Measurements from ENCODE around the gene GNE. TPM values are rescaled to one million over a fixed set of nuclear protein-coding genes. Genes with fewer than 3 reads are reported as not detected.
"Not testable (repeated sequence)": the region's sequence is repeated elsewhere in the genome, so short reads cannot be mapped to it uniquely, and the experiment has no call there.

Gene GNE, protein sequence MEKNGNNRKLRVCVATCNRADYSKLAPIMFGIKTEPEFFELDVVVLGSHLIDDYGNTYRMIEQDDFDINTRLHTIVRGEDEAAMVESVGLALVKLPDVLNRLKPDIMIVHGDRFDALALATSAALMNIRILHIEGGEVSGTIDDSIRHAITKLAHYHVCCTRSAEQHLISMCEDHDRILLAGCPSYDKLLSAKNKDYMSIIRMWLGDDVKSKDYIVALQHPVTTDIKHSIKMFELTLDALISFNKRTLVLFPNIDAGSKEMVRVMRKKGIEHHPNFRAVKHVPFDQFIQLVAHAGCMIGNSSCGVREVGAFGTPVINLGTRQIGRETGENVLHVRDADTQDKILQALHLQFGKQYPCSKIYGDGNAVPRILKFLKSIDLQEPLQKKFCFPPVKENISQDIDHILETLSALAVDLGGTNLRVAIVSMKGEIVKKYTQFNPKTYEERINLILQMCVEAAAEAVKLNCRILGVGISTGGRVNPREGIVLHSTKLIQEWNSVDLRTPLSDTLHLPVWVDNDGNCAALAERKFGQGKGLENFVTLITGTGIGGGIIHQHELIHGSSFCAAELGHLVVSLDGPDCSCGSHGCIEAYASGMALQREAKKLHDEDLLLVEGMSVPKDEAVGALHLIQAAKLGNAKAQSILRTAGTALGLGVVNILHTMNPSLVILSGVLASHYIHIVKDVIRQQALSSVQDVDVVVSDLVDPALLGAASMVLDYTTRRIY
- 13.2 and 15.8 TPM in 2 replicates for total RNA-seq

DNA sequence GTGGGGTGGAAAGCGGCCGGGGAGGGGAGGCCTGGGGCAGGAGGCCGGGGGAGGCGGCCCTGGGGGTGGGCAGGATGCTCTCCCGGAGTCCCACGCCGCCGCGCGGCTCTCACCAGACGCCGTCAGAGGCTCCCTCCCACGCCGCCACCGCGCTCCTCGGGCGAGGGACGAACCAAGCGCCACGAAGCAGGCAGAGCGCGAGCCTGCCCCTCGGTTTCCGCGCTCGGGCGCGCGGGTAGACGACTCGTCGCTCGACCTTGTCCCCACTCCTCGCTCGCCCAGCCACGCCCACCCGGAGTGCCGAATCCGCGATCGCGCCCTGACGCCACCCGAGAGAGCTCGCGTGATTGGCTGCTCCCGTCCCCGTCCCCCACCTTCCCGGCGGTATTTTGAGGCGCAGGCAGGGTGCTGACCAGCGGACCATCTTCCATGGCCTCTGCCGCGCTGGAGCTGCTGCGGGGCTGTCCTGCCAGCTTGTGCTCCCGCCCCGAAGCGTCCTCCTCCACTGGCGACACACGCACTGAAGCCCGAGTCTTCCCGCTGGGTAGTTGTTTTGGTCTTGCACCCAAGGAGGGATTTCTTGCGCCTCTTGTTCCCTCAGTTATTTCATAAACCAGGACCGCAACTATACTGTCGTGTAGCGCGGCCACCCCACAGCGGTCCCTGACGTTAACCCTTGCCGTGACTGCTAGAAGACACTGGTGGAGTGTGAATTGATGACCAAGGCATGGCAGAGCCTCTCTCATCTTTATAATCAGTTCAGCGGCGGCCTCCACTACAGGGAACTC, at the start of gene GNE:
Gene GNE (minus strand): TSS at position 241 of the 788 bp plus-strand sequence. CDS start 9,093 bp downstream, outside the sequence.
- DNase-seq (ENCODE audit: extremely low read depth, low read depth, low spot score), result peak; percentile 52

GRCh38 chr9:36306471-36307306, 48.4 kb upstream of the GNE start:
- DNase-seq (ENCODE audit: extremely low read depth, low read depth, low spot score), result no peak

DNA sequence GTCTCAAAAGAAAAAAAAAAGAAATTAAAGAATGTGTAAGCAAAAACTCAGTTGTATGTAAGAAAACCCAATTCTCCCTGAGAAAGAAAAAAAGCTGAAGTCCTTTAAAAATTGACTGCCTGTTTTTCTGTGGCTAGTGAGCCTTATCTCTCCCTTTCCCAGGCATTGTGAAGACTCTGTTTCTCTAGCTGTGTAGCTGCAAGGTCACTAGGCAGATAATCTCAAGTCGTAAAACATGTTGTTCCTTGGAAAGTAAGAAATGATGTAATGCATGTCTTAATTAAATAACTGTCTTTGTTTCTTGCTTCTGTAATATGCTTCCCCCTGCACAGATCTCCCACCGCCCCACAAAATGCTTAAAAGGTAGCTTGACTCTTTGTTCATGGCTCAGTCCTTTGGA, 46.1 kb upstream of the GNE start:
- not testable (repeated sequence) for DNase-seq (ENCODE audit: extremely low read depth, low read depth, low spot score)

DNA sequence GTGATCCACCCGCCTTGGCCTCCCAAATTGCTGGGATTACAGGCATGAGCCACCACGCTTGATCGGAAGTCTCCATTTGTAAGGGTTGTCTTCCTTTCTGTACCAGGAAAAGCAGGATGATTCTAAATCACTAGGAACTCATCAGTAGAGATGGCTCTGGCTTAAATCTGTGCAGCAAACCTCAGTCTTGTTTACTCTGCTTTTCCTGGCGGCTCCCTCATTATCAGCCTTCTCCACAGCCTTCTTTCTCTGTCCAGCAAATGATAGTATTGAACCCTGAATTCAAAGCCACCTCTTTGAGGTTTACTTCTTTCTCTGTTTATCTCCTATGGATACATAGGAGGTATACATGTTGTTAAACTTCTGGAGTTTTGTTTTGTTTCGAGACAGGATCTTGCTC, 43.0 kb upstream of the GNE start:
- no peak for DNase-seq (ENCODE audit: extremely low read depth, low read depth, low spot score)

DNA sequence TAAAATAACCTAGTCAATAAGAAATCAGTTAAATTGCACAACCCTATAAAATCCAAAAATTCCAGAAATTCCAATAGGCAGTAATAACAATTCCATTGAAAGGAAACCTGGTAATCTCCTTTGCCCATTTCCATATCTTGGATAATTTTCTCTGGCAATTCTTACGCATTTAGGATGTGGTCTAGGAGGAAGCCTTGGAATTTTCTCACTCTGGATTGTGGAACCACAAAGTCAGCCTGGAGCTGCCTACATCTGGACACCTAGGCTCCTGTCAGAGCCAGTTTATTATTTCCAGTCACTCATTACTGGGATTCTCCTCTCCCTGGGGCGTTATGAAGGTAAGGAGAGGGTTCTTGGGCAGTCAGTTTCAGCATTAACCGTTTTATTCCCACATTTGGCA, 40.3 kb upstream of the GNE start:
- DNase-seq (ENCODE audit: extremely low read depth, low read depth, low spot score), result no peak

DNA sequence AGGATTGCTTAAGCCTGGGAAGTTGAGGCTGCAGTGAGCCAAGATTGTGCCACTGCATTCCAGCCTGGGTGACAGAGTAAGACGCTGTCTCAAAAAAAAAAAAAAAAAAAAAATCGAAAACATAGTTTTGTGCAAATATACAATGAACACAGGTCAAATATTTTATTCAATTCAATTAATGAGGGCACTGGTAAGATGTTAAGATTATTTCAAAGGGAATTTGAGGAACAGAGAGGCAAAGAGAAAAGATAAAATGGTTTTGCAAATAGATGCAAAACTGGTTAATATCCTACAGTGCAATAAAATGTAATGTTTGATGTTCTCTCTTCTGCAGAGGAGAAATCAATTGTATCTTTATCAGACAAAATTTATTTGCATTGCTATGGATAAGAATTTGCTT, 39.5 kb upstream of the GNE start:
- no peak for DNase-seq (ENCODE audit: extremely low read depth, low read depth, low spot score)

GRCh38 chr9:36294996-36295395, 36.7 kb upstream of the GNE start:
- not testable (repeated sequence) for DNase-seq (ENCODE audit: extremely low read depth, low read depth, low spot score)

DNA sequence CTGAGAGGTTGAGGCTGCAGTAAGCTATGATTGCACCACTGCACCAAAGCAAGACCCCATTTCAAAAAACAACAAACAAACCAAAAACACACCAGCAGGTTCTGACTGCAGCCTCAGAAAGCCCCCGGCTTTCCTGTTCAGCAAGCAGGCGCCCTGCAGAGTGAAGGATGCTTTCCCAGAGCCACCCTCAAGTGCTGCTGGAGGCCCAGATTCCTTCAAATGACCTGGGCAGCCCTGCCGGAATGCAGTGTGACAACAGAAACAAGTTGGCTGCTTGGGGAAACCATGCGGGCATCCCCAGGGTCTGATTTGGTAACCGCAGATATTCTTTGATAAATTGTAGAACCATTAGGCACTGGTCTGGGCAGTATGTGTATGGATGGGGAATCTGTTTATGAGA, 35.7 kb upstream of the GNE start:
- DNase-seq (ENCODE audit: extremely low read depth, low read depth, low spot score), result no peak

- DNase-seq (ENCODE audit: extremely low read depth, low read depth, low spot score), result no peak
These were observed 34.9 kb upstream of the GNE start for GRCh38 chr9:36293171-36293570.

- DNase-seq (ENCODE audit: extremely low read depth, low read depth, low spot score), result no peak
These were observed 34.4 kb upstream of the GNE start for GRCh38 chr9:36292641-36293040.

DNA sequence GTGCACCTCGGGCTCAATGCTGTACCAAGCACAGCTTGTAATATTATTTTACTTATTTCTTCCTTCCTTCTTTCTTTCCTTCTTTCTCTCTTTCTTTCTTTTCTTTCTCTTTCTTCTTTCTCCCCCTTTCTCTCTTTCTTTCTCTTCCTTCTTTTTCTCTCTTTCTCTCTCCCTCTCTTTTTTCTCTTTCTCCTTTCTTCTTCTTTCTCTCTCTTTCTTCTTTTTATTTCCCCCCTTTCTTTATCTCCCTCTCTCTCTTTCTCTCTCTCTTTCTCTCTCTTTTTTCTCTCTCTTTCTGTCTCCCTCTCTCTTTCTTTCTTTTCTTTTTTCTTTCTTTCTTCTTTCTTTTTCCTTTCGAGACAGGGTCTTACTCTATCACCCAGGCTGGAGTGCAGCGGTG, 32.7 kb upstream of the GNE start:
- no peak for DNase-seq (ENCODE audit: extremely low read depth, low read depth, low spot score)

DNA sequence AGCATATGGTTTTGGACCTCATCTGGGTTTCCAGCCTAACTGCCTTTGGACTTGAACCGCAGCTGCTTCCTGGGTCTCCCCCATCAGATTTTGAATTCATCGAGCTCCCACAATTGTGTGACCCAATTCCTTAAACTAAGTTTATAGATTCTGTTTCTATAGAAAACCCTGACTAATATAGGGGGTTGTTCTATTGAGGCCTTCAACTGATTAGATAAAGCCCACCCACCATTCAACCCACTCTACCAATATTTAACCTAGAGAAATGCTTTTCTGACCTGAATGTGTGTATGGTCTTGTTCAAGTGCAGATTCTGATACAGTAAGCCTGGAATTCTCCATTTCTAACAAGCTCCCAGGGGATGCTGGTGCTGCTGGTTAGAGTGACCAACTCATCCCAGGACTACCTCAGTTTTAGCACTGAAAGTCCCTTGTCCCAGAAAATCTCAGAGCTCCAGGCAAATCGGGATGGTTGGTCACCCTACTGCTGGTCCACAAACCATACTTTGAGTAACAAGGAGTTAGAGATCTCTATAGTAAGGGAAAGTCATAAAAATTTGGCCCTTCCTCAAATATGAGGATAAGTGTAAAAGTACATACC, 31.7 kb upstream of the GNE start:
- no peak for DNase-seq (ENCODE audit: extremely low read depth, low read depth, low spot score)

GRCh38 chr9:36288070-36288469, 29.8 kb upstream of the GNE start:
- no peak for DNase-seq (ENCODE audit: extremely low read depth, low read depth, low spot score)

DNA sequence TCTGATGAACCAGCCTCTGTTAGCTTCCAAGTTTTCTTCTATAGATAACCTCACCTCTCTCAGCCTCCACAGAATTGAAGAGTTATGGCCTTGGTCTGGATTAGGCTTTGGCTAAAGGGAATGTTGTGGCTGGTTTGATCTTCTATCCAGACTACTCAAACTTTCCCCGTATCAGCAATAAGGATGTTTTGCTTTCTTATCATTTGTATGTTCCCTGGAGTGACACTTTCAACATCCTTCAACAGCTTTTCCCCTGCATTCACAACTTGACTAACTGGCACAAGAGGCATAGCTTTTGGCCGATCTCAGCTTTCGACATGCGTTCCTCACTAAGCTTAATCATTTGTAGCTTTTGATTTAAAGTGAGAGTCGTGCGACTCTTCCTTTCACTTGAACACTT, 28.1 kb upstream of the GNE start:
- DNase-seq (ENCODE audit: extremely low read depth, low read depth, low spot score), result no peak

DNA sequence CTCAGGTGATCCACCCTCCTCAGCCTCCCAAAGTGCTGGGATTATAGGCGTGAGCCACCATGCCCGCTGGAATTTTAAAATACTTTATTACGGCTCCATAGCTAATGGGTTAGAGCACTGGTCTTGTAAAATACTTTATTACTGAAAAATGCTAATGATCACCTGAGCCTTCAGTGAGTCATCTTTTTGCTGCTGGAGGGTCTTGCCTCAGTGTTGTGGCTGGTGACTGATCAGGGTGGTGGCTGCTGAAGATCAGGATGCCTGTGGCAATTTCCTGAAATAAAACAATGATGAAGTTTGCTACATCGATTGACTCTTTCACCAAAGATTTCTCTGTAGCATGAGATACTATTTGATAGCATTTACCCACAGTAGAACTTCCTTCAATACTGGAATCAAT, 26.0 kb upstream of the GNE start:
- DNase-seq (ENCODE audit: extremely low read depth, low read depth, low spot score), result no peak

GRCh38 chr9:36282275-36282674, 24.0 kb upstream of the GNE start:
- no peak for DNase-seq (ENCODE audit: extremely low read depth, low read depth, low spot score)

DNA sequence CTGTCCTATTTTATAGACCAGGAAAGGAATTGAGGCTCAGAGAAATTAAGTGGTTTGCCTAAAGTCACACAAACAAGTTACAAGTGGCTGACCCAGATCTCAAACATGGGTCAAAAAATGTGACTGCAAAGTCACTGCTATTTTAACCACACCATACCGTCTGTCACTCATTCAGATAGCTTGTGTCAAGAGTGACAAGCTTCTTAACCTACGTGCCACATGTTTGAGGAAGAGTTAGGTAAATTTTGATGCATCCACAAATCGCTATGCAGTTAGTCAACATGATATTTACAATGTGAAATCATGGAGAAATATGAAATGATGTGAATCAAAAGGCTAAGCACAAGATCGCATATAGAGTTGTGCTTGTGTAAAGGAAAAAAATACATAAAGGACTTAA, 22.7 kb upstream of the GNE start:
- no peak for DNase-seq (ENCODE audit: extremely low read depth, low read depth, low spot score)

GRCh38 chr9:36278243-36278642, 20.0 kb upstream of the GNE start:
- DNase-seq (ENCODE audit: extremely low read depth, low read depth, low spot score), result no peak

DNA sequence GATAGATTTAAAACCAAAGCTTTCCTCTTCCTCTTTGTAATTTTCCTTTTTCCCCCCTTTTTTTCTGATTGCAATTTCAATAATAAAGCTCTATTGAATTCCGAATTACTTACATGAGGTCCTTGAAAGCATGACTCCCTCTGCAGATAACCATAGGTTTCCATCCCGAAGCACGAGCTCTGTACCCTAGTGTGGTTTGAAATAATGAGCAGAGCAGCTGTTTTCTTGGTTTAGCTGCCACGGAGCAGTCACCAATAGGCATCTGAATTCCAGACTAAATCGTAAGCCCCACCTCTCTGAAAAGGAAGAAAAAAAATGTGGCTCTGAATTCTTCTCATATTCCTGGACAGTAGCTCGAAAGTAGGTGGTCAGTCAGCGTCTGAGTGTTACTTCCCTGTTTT, 18.5 kb upstream of the GNE start:
- DNase-seq (ENCODE audit: extremely low read depth, low read depth, low spot score), result no peak

GRCh38 chr9:36276254-36276653, 18.0 kb upstream of the GNE start:
- no peak for DNase-seq (ENCODE audit: extremely low read depth, low read depth, low spot score)
